HEK293 (cell line): Measurements from ENCODE around the gene RAB20.

Experiments used
- INSM2 ChIP-seq: fragments of 450-650 bp; formaldehyde crosslinking; IDR thresholded peaks from 2 replicates; pipeline ENCODE4 v1.5.1; 2016; ENCODE audit warnings: missing biosample characterization, missing genetic modification characterization
- KLF16 ChIP-seq: fragments of 450-650 bp; formaldehyde crosslinking; IDR thresholded peaks from 2 replicates; pipeline ENCODE4 v1.5.1; 2017; ENCODE audit warnings: missing biosample characterization, missing genetic modification characterization
- KLF9 ChIP-seq: fragments of 450-650 bp; formaldehyde crosslinking; IDR thresholded peaks from 2 replicates; pipeline ENCODE4 v1.5.1; 2016; ENCODE audit warnings: missing biosample characterization, missing genetic modification characterization, low read depth
- OVOL3 ChIP-seq: fragments of 450-650 bp; formaldehyde crosslinking; IDR thresholded peaks from 2 replicates; pipeline ENCODE4 v1.5.1; 2016; ENCODE audit warnings: missing biosample characterization, missing genetic modification characterization
- PRDM2 ChIP-seq: fragments of 450-650 bp; formaldehyde crosslinking; IDR thresholded peaks from 2 replicates; pipeline ENCODE4 v1.5.1; 2016; ENCODE audit warnings: missing biosample characterization, missing genetic modification characterization, borderline replicate concordance
- ZBTB17 ChIP-seq: fragments of 450-650 bp; formaldehyde crosslinking; IDR thresholded peaks from 2 replicates; pipeline ENCODE4 v1.5.1; 2016; ENCODE audit warnings: missing biosample characterization, missing genetic modification characterization
- ZBTB20 ChIP-seq: fragments of 450-650 bp; formaldehyde crosslinking; IDR thresholded peaks from 2 replicates; pipeline ENCODE4 v1.5.1; 2016; ENCODE audit warnings: missing biosample characterization, missing genetic modification characterization
- ZBTB48 ChIP-seq: fragments of 450-650 bp; formaldehyde crosslinking; IDR thresholded peaks from 2 replicates; pipeline ENCODE4 v1.5.1; 2016; ENCODE audit warnings: missing biosample characterization, missing genetic modification characterization
- ZFP41 ChIP-seq: fragments of 450-650 bp; formaldehyde crosslinking; IDR thresholded peaks from 2 replicates; pipeline ENCODE4 v1.5.1; 2016; ENCODE audit warnings: missing biosample characterization, missing genetic modification characterization, borderline replicate concordance
- ZIC2 ChIP-seq: fragments of 450-650 bp; formaldehyde crosslinking; IDR thresholded peaks from 2 replicates; pipeline ENCODE4 v1.5.1; 2016; ENCODE audit warnings: missing biosample characterization, missing genetic modification characterization
- ZNF114 ChIP-seq: fragments of 450-650 bp; formaldehyde crosslinking; IDR thresholded peaks from 2 replicates; pipeline ENCODE4 v1.5.0; 2017; ENCODE audit warnings: missing biosample characterization, missing genetic modification characterization
- ZNF133 ChIP-seq: fragments of 450-650 bp; formaldehyde crosslinking; IDR thresholded peaks from 2 replicates; pipeline ENCODE4 v1.5.1; 2016; ENCODE audit warnings: missing biosample characterization, missing genetic modification characterization
- ZNF138 ChIP-seq: fragments of 450-650 bp; formaldehyde crosslinking; IDR thresholded peaks from 2 replicates; pipeline ENCODE4 v1.5.1; 2016; ENCODE audit warnings: missing biosample characterization, missing genetic modification characterization, borderline replicate concordance
- ZNF174 ChIP-seq: fragments of 450-650 bp; formaldehyde crosslinking; IDR thresholded peaks from 2 replicates; pipeline ENCODE4 v1.5.0; 2017; ENCODE audit warnings: missing biosample characterization, mild to moderate bottlenecking, missing genetic modification characterization
- ZNF2 ChIP-seq: fragments of 450-650 bp; formaldehyde crosslinking; IDR thresholded peaks from 2 replicates; pipeline ENCODE4 v1.5.1; 2016; ENCODE audit warnings: missing biosample characterization, missing genetic modification characterization
- ZNF211 ChIP-seq: fragments of 450-650 bp; formaldehyde crosslinking; IDR thresholded peaks from 2 replicates; pipeline ENCODE4 v1.5.1; 2016; ENCODE audit warnings: low read depth, missing biosample characterization, missing genetic modification characterization
- ZNF394 ChIP-seq: fragments of 450-650 bp; formaldehyde crosslinking; IDR thresholded peaks from 2 replicates; pipeline ENCODE4 v1.5.1; 2016; ENCODE audit warnings: missing biosample characterization, missing genetic modification characterization, mild to moderate bottlenecking, moderate library complexity, borderline replicate concordance
- ZNF433 ChIP-seq: fragments of 450-650 bp; formaldehyde crosslinking; IDR thresholded peaks from 2 replicates; pipeline ENCODE4 v1.5.1; 2016; ENCODE audit warnings: missing biosample characterization, missing genetic modification characterization, low read depth
- ZNF548 ChIP-seq: fragments of 450-650 bp; formaldehyde crosslinking; IDR thresholded peaks from 2 replicates; pipeline ENCODE4 v1.5.1; 2016; ENCODE audit warnings: missing biosample characterization, missing genetic modification characterization
- ZNF560 ChIP-seq: fragments of 450-650 bp; formaldehyde crosslinking; IDR thresholded peaks from 2 replicates; pipeline ENCODE4 v1.5.1; 2017; ENCODE audit warnings: missing biosample characterization, missing genetic modification characterization, borderline replicate concordance
- ZNF621 ChIP-seq: fragments of 450-650 bp; formaldehyde crosslinking; IDR thresholded peaks from 2 replicates; pipeline ENCODE4 v1.5.1; 2017; ENCODE audit warnings: missing biosample characterization, missing genetic modification characterization
- ZNF629 ChIP-seq: fragments of 450-650 bp; formaldehyde crosslinking; IDR thresholded peaks from 2 replicates; pipeline ENCODE4 v1.5.1; 2017; ENCODE audit warnings: missing biosample characterization, missing genetic modification characterization
- ZNF639 ChIP-seq: fragments of 450-650 bp; formaldehyde crosslinking; IDR thresholded peaks from 2 replicates; pipeline ENCODE4 v1.5.1; 2016; ENCODE audit warnings: missing biosample characterization, missing genetic modification characterization
- ZNF664 ChIP-seq: fragments of 450-650 bp; formaldehyde crosslinking; IDR thresholded peaks from 2 replicates; pipeline ENCODE4 v1.5.1; 2016; ENCODE audit warnings: missing biosample characterization, missing genetic modification characterization
- ZNF692 ChIP-seq: fragments of 450-650 bp; formaldehyde crosslinking; IDR thresholded peaks from 2 replicates; pipeline ENCODE4 v1.5.1; 2016; ENCODE audit warnings: missing biosample characterization, missing genetic modification characterization
- ZNF791 ChIP-seq: fragments of 450-650 bp; formaldehyde crosslinking; IDR thresholded peaks from 2 replicates; pipeline ENCODE4 v1.5.1; 2016; ENCODE audit warnings: missing biosample characterization, missing genetic modification characterization
- ZSCAN16 ChIP-seq: fragments of 450-650 bp; formaldehyde crosslinking; IDR thresholded peaks from 2 replicates; pipeline ENCODE4 v1.5.1; 2016; ENCODE audit warnings: missing biosample characterization, missing genetic modification characterization
- ZSCAN23 ChIP-seq: fragments of 450-650 bp; formaldehyde crosslinking; IDR thresholded peaks from 2 replicates; pipeline ENCODE4 v1.5.1; 2016; ENCODE audit warnings: missing biosample characterization, missing genetic modification characterization

RAB20 gene

GRCh38 chr13:110561344-110562035 is at the start of gene RAB20 (continued):
- no peak for TF ChIP-seq PRDM2
- TF ChIP-seq ZNF114 (tag by site-specific recombination) = no peak
- no peak for TF ChIP-seq ZNF560 (tag by site-specific recombination)
- TF ChIP-seq ZNF2 (tag by site-specific recombination) = no peak
- peak; percentile 58; the same call in 1 of the 2 replicates for TF ChIP-seq KLF9
- peak; percentile 46; the same call in 1 of the 2 replicates for TF ChIP-seq ZNF394 (tag by site-specific recombination)
- TF ChIP-seq OVOL3 (tag by site-specific recombination) = no peak
- no peak for TF ChIP-seq ZNF639 (tag by site-specific recombination)
- no peak for TF ChIP-seq ZNF211 (tag by site-specific recombination)
- no peak for TF ChIP-seq ZNF664
- TF ChIP-seq ZBTB17 (tag by site-specific recombination) = 0 out of 2 replicates have a peak, but pooled peaks have one; percentile 60
- TF ChIP-seq ZNF692 = no peak
- no peak for TF ChIP-seq ZNF133 (tag by site-specific recombination)
- no peak; the same call in 1 of the 2 replicates for TF ChIP-seq ZIC2
- TF ChIP-seq ZSCAN16 (tag by site-specific recombination) = peak; percentile 86; the same call in 1 of the 2 replicates
- no peak for TF ChIP-seq ZBTB48
- TF ChIP-seq INSM2 = 0 out of 2 replicates have a peak, but pooled peaks have one; percentile 14
- TF ChIP-seq ZNF791 (tag by site-specific recombination) = no peak
- TF ChIP-seq ZSCAN23 (tag by site-specific recombination) = no peak
- no peak for TF ChIP-seq ZNF138 (tag by site-specific recombination)
- no peak for TF ChIP-seq ZNF174
- no peak for TF ChIP-seq ZNF548 (tag by site-specific recombination)
- TF ChIP-seq ZNF433 (tag by site-specific recombination) = no peak
- TF ChIP-seq ZNF629 (tag by site-specific recombination) = no peak
- TF ChIP-seq KLF16 (tag by site-specific recombination) = no peak
- no peak for TF ChIP-seq ZFP41
- no peak for TF ChIP-seq ZNF621 (tag by site-specific recombination)
- TF ChIP-seq ZBTB20 (tag by site-specific recombination) = peak; percentile 80
